Activated CD4-positive, alpha-beta T cell treated with anti-CD3 and anti-CD28 coated beads, Interleukin-2, amount 10 ng/mL, durations not matched to agents 7 days and 5 days (primary cell): ENCODE results near the gene EFHD1. TPM values are rescaled to one million over a fixed set of nuclear protein-coding genes. Genes with fewer than 3 reads are reported as not detected.

ENCODE experiments used
- CTCF ChIA-PET: fragments of 350-600 bp; sonication (Branson Sonifier 250); formaldehyde crosslinking; loops from one replicate; lab custom pipeline; 2021; ENCODE audit warnings: antibody characterized with exemption; lab: Charles Lee
- POLR2A ChIA-PET: fragments of 350-600 bp; sonication (Branson Sonifier 250); formaldehyde crosslinking; loops from one replicate; lab custom pipeline; 2021; ENCODE audit warnings: antibody characterized with exemption; lab: Charles Lee
- DNase-seq: peaks from one replicate; pipeline ENCODE4 v3.0.0-alpha.2; 2020
- H3K27ac Mint-ChIP-seq: one replicate; pipeline ENCODE4 v1.8.0; 2021; ENCODE audit warnings: mild to moderate bottlenecking, moderate library complexity, mixed read lengths
- H3K27me3 Mint-ChIP-seq: one replicate; pipeline ENCODE4 v1.8.0; 2021; ENCODE audit warnings: mixed read lengths
- H3K36me3 Mint-ChIP-seq: one replicate; pipeline ENCODE4 v1.8.0; 2021; ENCODE audit warnings: low read depth, mixed read lengths
- H3K4me1 Mint-ChIP-seq: one replicate; pipeline ENCODE4 v1.8.0; 2021; ENCODE audit warnings: mixed read lengths
- H3K4me3 Mint-ChIP-seq: one replicate; pipeline ENCODE4 v1.8.0; 2021; ENCODE audit warnings: mild to moderate bottlenecking, moderate library complexity, mixed read lengths
- H3K9me3 Mint-ChIP-seq: one replicate; pipeline ENCODE4 v1.8.0; 2021; ENCODE audit warnings: mixed read lengths
- total RNA-seq, 2 experiments: library from RNA; stranded (reverse); gene quantifications; one replicate each; pipeline ENCODE4 v1.2.3, GENCODE V29; 2021

EFHD1 gene
- total RNA-seq, 2 experiments from 2014 or later = 0.32 to 0.50 TPM

DNA sequence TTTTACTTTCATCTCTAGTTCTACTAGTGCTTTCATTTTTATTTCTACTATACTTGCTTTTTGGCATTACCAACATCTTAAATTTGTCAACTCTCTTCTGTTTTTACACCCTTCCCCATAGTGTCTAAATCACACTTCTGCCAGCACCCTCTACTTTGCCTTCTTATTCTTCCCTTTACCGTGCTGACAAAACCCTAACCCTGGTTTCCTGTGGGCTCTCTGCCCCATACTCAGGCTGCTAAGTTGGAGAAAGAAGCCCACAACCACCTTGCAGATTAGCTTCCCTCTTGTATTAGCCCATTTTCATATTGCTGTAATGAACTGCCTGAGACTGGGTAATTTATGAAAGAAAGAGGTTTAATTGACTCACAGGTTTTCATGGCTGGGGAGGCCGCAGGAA lies 88.5 kb downstream of the EFHD1 start:
- Mint-ChIP-seq H3K4me3 (no peak overlapping the region), H3K36me3 (peaks cover 65% of the 10 kb centered on the region), H3K27ac (peak overlapping the region; percentile 42), H3K4me1 (peaks cover 29% of the 10 kb centered on the region), H3K9me3 (peaks cover 9% of the 10 kb centered on the region), H3K27me3 (no peaks in the 10 kb centered on the region)
- ChIA-PET POLR2A (no interaction called here), CTCF (no interaction called here)
- DNase-seq = no peak

DNA sequence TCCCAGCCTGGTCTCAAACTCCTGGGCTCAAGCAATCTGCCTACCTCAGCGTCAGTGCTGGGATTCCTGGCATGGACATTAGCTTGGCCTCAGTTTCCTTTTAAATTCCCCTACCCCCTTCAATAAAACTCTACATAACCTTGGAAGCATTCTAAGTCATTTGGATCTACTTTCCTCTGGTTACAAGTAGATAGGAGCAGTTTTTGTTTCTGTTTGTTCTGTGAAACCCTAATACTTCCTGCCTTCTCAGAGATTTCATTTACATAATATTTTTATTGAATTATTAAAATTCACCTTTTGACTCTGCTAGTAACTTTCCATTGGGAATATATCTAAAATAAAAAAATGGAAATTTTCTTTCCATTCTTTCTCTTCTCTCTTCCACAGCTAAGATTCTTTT lies 89.6 kb downstream of the EFHD1 start:
- POLR2A ChIA-PET = no interaction called here
- no peaks in the 10 kb centered on the region for H3K27me3 Mint-ChIP-seq
- no peak overlapping the region for H3K4me3 Mint-ChIP-seq
- H3K36me3 Mint-ChIP-seq = peaks cover 65% of the 10 kb centered on the region
- CTCF ChIA-PET = no interaction called here
- DNase-seq = no peak
- peaks cover 35% of the 10 kb centered on the region for H3K4me1 Mint-ChIP-seq
- peaks cover 3% of the 10 kb centered on the region for H3K9me3 Mint-ChIP-seq
- no peak overlapping the region for H3K27ac Mint-ChIP-seq

- POLR2A ChIA-PET = no interaction called here
Measured at GRCh38 chr2:232728785-232729184, 95.4 kb downstream of the EFHD1 start.

DNA sequence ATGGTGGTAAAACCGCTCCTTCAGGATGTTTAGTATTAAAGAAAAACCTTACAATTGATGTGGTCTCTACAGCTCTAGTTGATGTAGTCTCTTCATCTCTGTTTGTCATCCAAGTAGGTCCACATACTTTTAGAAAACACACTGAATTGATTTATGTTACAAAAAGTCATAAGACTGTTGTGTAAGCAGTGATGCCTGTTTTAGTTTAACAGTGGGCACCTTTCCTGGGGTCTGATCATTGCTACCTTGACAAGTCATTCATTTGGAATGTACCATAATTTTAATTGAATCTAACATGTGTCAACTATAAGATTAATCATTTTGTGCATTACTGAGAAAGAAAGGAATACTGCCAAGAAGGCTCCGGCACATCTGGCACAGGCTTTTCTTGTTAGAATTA lies 98.1 kb downstream of the EFHD1 start:
- no peaks in the 10 kb centered on the region for H3K9me3 Mint-ChIP-seq
- no peak overlapping the region for H3K4me3 Mint-ChIP-seq
- H3K27ac Mint-ChIP-seq = peak overlapping the region; percentile 1
- peaks cover 12% of the 10 kb centered on the region for H3K4me1 Mint-ChIP-seq
- ChIA-PET POLR2A (no interaction called here), CTCF (no interaction called here)
- H3K36me3 Mint-ChIP-seq = peaks cover 33% of the 10 kb centered on the region
- DNase-seq = no peak
- no peaks in the 10 kb centered on the region for H3K27me3 Mint-ChIP-seq

More at GRCh38 chr2:232728785-232729184, 95.4 kb downstream of the EFHD1 start:
- H3K36me3 Mint-ChIP-seq = peaks cover 42% of the 10 kb centered on the region
- H3K27ac Mint-ChIP-seq = no peak overlapping the region
- no peak for DNase-seq
- CTCF ChIA-PET = interaction anchor here (0.6 to 1.9 kb wide), 3 partner anchors 12 to 310 kb away, joined by 3 to 4 read pairs (median 4); no protein-coding TSS in a partner anchor
- H3K27me3 Mint-ChIP-seq = no peaks in the 10 kb centered on the region
- no peak overlapping the region for H3K4me3 Mint-ChIP-seq
- peaks cover 15% of the 10 kb centered on the region for H3K4me1 Mint-ChIP-seq
- no peaks in the 10 kb centered on the region for H3K9me3 Mint-ChIP-seq

Other genes with a start within 250 kb of the EFHD1 start
- not detected for gene ALPG, start 226.8 kb upstream of the EFHD1 start, total RNA-seq
- gene ALPI, start 177.5 kb upstream of the EFHD1 start, total RNA-seq = not detected
- gene ECEL1, start 145.8 kb upstream of the EFHD1 start, total RNA-seq = not detected
- gene PRSS56, start 113.2 kb upstream of the EFHD1 start, total RNA-seq = not detected
- gene CHRND, start 107.4 kb upstream of the EFHD1 start, total RNA-seq = not detected
- gene CHRNG, start 93.9 kb upstream of the EFHD1 start, total RNA-seq = not detected
- gene TIGD1, start 83.0 kb upstream of the EFHD1 start, total RNA-seq = 10 to 100 TPM in 1 of 2 experiments, 1 to 10 TPM in 1; 8.7 to 10.4 TPM
- gene EIF4E2, start 82.9 kb upstream of the EFHD1 start, total RNA-seq = 10 to 100 TPM; 68.1 to 76.4 TPM
- gene GIGYF2, start 63.7 kb downstream of the EFHD1 start, total RNA-seq = 10 to 100 TPM; 54.3 to 58.7 TPM
- gene KCNJ13, start 143.0 kb downstream of the EFHD1 start, total RNA-seq = not detected
- 1 to 10 TPM in 1 of 2 experiments, under 1 TPM in 1; 0.97 to 1.1 TPM for gene SNORC, start 236.7 kb downstream of the EFHD1 start, total RNA-seq